H9 (cell line): ENCODE results near the gene DHPS. TPM values are rescaled to one million over a fixed set of nuclear protein-coding genes. Genes with fewer than 3 reads are reported as not detected.

ENCODE experiments used
- DNase-seq: peaks from one replicate; pipeline ENCODE4 v3.0.0-alpha.2; 2017
- H2AFZ ChIP-seq: one replicate; pipeline ENCODE4 v1.6.1; 2013; ENCODE audit warnings: mild to moderate bottlenecking, low read length, control low read depth, moderate library complexity
- H2AK5ac ChIP-seq: 2 replicates; pipeline ENCODE4 v1.6.1; 2013; ENCODE audit warnings: low read length, control low read depth, mixed read lengths; ENCODE audit not compliant: insufficient read length
- H2BK120ac ChIP-seq: one replicate; pipeline ENCODE4 v1.6.1; 2013; ENCODE audit warnings: low read depth, mild to moderate bottlenecking, low read length, control low read depth, inconsistent platforms; ENCODE audit not compliant: poor library complexity, severe bottlenecking
- H2BK12ac ChIP-seq: 2 replicates; pipeline ENCODE4 v1.6.1; 2013; ENCODE audit warnings: low read length, control low read depth, mixed read lengths, low read depth; ENCODE audit not compliant: insufficient read length
- H2BK15ac ChIP-seq: 2 replicates; pipeline ENCODE4 v1.6.1; 2013; ENCODE audit warnings: low read depth, low read length, control low read depth
- H2BK20ac ChIP-seq: one replicate; pipeline ENCODE4 v1.6.1; 2013; ENCODE audit warnings: low read depth, mild to moderate bottlenecking, low read length, control low read depth, inconsistent platforms; ENCODE audit not compliant: poor library complexity, severe bottlenecking
- H2BK5ac ChIP-seq: 2 replicates; pipeline ENCODE4 v1.6.1; 2013; ENCODE audit warnings: low read length, control low read depth, mixed read lengths; ENCODE audit not compliant: insufficient read length
- H3K14ac ChIP-seq: 2 replicates; pipeline ENCODE4 v1.6.1; 2013; ENCODE audit warnings: low read length, control low read depth; ENCODE audit not compliant: insufficient read depth
- H3K18ac ChIP-seq: 2 replicates; pipeline ENCODE4 v1.6.1; 2013; ENCODE audit warnings: low read depth, mild to moderate bottlenecking, mixed read lengths, low read length, control low read depth; ENCODE audit not compliant: insufficient read length
- H3K23ac ChIP-seq: 2 replicates; pipeline ENCODE4 v1.6.1; 2013; ENCODE audit warnings: low read length, control low read depth, mixed read lengths, low read depth; ENCODE audit not compliant: insufficient read length
- H3K23me2 ChIP-seq: 2 replicates; pipeline ENCODE4 v1.6.1; 2013; ENCODE audit warnings: low read depth, mild to moderate bottlenecking, mixed read lengths, low read length, control low read depth; ENCODE audit not compliant: insufficient read length, poor library complexity, severe bottlenecking
- H3K27ac ChIP-seq: 2 replicates; pipeline ENCODE4 v1.5.1; 2013; ENCODE audit warnings: low read length, control low read depth, mixed read lengths, low read depth; ENCODE audit not compliant: insufficient read length
- H3K27me3 ChIP-seq: 2 replicates; pipeline ENCODE4 v1.6.1; 2013; ENCODE audit warnings: low read length, control low read depth, inconsistent platforms; ENCODE audit not compliant: insufficient read depth
- H3K4ac ChIP-seq: 2 replicates; pipeline ENCODE4 v1.6.1; 2013; ENCODE audit warnings: low read depth, mild to moderate bottlenecking, control low read depth, inconsistent platforms, low read length, moderate library complexity
- H3K4me1 ChIP-seq: 2 replicates; pipeline ENCODE4 v1.6.1; 2013; ENCODE audit warnings: low read length, control low read depth, inconsistent platforms; ENCODE audit not compliant: insufficient read depth
- H3K4me2 ChIP-seq: 2 replicates; pipeline ENCODE4 v1.6.1; 2013; ENCODE audit warnings: low read length, control low read depth, mixed read lengths; ENCODE audit not compliant: insufficient read length, insufficient read depth
- H3K56ac ChIP-seq: 2 replicates; pipeline ENCODE4 v1.6.1; 2013; ENCODE audit warnings: low read depth, mild to moderate bottlenecking, mixed read lengths, low read length, control low read depth; ENCODE audit not compliant: insufficient read length
- H3K79me1 ChIP-seq: 2 replicates; pipeline ENCODE4 v1.6.1; 2013; ENCODE audit warnings: low read depth, mild to moderate bottlenecking, moderate library complexity, low read length, control low read depth, inconsistent platforms; ENCODE audit not compliant: insufficient read depth, poor library complexity, severe bottlenecking
- H3K79me2 ChIP-seq: 2 replicates; pipeline ENCODE4 v1.6.1; 2013; ENCODE audit warnings: low read length, control low read depth, inconsistent platforms; ENCODE audit not compliant: insufficient read depth
- H3K9ac ChIP-seq: 2 replicates; pipeline ENCODE4 v1.6.1; 2013; ENCODE audit warnings: low read length, control low read depth, mixed read lengths; ENCODE audit not compliant: insufficient read length; ENCODE audit errors: extremely low read depth
- H3K9me3 ChIP-seq: one replicate; pipeline ENCODE4 v1.6.1; 2013; ENCODE audit warnings: low read depth, low read length, inconsistent platforms; ENCODE audit not compliant: control insufficient read depth
- H3T11ph ChIP-seq: one replicate; pipeline ENCODE4 v1.6.1; 2013; ENCODE audit warnings: mild to moderate bottlenecking, low read length, control low read depth, inconsistent platforms
- H4K20me1 ChIP-seq: one replicate; pipeline ENCODE4 v1.6.1; 2013; ENCODE audit not compliant: control insufficient read depth, insufficient read length, insufficient read depth
- H4K5ac ChIP-seq: 2 replicates; pipeline ENCODE4 v1.6.1; 2013; ENCODE audit warnings: low read depth, mild to moderate bottlenecking, mixed read lengths, low read length, control low read depth; ENCODE audit not compliant: insufficient read length
- H4K8ac ChIP-seq: replicated peaks from 2 replicates; pipeline ENCODE4 v1.6.1; 2013; ENCODE audit warnings: low read length, control low read depth, mixed read lengths, low read depth; ENCODE audit not compliant: insufficient read length
- H4K91ac ChIP-seq: 2 replicates; pipeline ENCODE4 v1.6.1; 2013; ENCODE audit warnings: low read depth, mild to moderate bottlenecking, moderate library complexity, mixed read lengths, low read length, control low read depth; ENCODE audit not compliant: insufficient read length
- H3K27ac Mint-ChIP-seq, 3 experiments: 2 replicates in 2 of 3; 3 replicates in 1 of 3; pipeline ENCODE4 v1.8.0; 2020 to 2021; ENCODE audit warnings: mixed read lengths in 3 of 3, mild to moderate bottlenecking in 1 of 3, moderate library complexity in 1 of 3
- H3K27me3 Mint-ChIP-seq: 2 replicates; pipeline ENCODE4 v1.8.0; 2021; ENCODE audit warnings: low read depth, mild to moderate bottlenecking, moderate library complexity, mixed read lengths
- H3K36me3 Mint-ChIP-seq, 3 experiments: 2 replicates in 2 of 3; 3 replicates in 1 of 3; pipeline ENCODE4 v1.8.0; 2020 to 2021; ENCODE audit warnings: low read depth in 3 of 3, mixed read lengths in 3 of 3; ENCODE audit not compliant: insufficient read depth in 1 of 3
- H3K4me1 Mint-ChIP-seq, 2 experiments: 2 replicates each; pipeline ENCODE4 v1.8.0; 2020; ENCODE audit warnings: mixed read lengths in 2 of 2
- H3K4me3 Mint-ChIP-seq, 2 experiments: 2 replicates in 1 of 2; 3 replicates in 1 of 2; pipeline ENCODE4 v1.8.0; 2020 to 2021; ENCODE audit warnings: mild to moderate bottlenecking in 2 of 2, mixed read lengths in 2 of 2, moderate library complexity in 1 of 2
- H3K9me3 Mint-ChIP-seq, 2 experiments: 2 replicates in 1 of 2; 3 replicates in 1 of 2; pipeline ENCODE4 v1.8.0; 2020; ENCODE audit warnings: mild to moderate bottlenecking in 2 of 2, mixed read lengths in 2 of 2, moderate library complexity in 1 of 2
- CTCF ChIP-seq: fragments of 200-600 bp; sonication (generic); conservative IDR thresholded peaks from 3 replicates; pipeline ENCODE4 v1.8.0; 2021; ENCODE audit warnings: antibody characterized with exemption, mild to moderate bottlenecking
- WGBS: extraction: QIAGEN DNeasy Blood & Tissue Kit; methylation state at CpG from one replicate; pipeline ENCODE4 v1.1.7; 2013; ENCODE audit warnings: missing lambda C conversion rate, low lambda C conversion rate, mixed read lengths; ENCODE audit not compliant: insufficient read length; ENCODE audit errors: extremely low coverage; 5-methylcytosine and 5-hydroxymethylcytosine counted together
- total RNA-seq: library from RNA; stranded (reverse); gene quantifications from 2 replicates; pipeline ENCODE4 v1.2.1, GENCODE V29; 2021

The DHPS gene
- total RNA-seq, 1 experiment from 2014 or later: 94.9 TPM

GRCh38 chr19:12720296-12720695, 38.6 kb upstream of the DHPS start:
- WGBS: no CpG with 5 or more reads among the region's 10 CpGs
- H3K23ac ChIP-seq: no peak overlapping the region
- H4K5ac ChIP-seq: no peak overlapping the region
- no peak overlapping the region for H3T11ph ChIP-seq
- peak overlapping the region; percentile 19 for H3K4me2 ChIP-seq
- no peak overlapping the region for H2BK5ac ChIP-seq
- no peak overlapping the region for H3K56ac ChIP-seq
- H4K8ac ChIP-seq: no peak overlapping the region
- no peaks in the 10 kb centered on the region for H3K9me3 Mint-ChIP-seq
- no peak overlapping the region for H2BK120ac ChIP-seq
- H3K4me1 ChIP-seq: no peaks in the 10 kb centered on the region
- no peak overlapping the region for H2AFZ ChIP-seq
- H3K9me3 ChIP-seq: no peaks in the 10 kb centered on the region
- H2BK20ac ChIP-seq: no peak overlapping the region
- H2AK5ac ChIP-seq: no peak overlapping the region
- peaks cover 10% of the 10 kb centered on the region for H3K79me1 ChIP-seq
- H3K14ac ChIP-seq: no peak overlapping the region
- no peak for DNase-seq
- no peaks in the 10 kb centered on the region for H3K27me3 ChIP-seq
- H3K9ac ChIP-seq: no peak overlapping the region
- H3K4me1 Mint-ChIP-seq: peaks cover 15 to 18% of the 10 kb centered on the region in 2 experiments
- H2BK15ac ChIP-seq: no peak overlapping the region
- H3K18ac ChIP-seq: no peak overlapping the region
- H3K4ac ChIP-seq: no peak overlapping the region
- peaks cover 40 to 54% (median 41%) of the 10 kb centered on the region in 3 experiments; a peak in 6 of 7 replicates for H3K36me3 Mint-ChIP-seq
- H3K23me2 ChIP-seq: peaks cover 22% of the 10 kb centered on the region
- no peaks in the 10 kb centered on the region for H4K20me1 ChIP-seq
- peak overlapping the region in 1 of 3 experiments; percentile 76; a peak in 3 of 7 replicates for H3K27ac Mint-ChIP-seq
- peak overlapping the region; percentile 75 to 97 for H3K4me3 Mint-ChIP-seq
- H3K79me2 ChIP-seq: peaks cover 26% of the 10 kb centered on the region; the same call in 1 of the 2 replicates
- no peak overlapping the region for H4K91ac ChIP-seq
- no peaks in the 10 kb centered on the region for H3K27me3 Mint-ChIP-seq
- TF ChIP-seq CTCF: no peak
- no peak overlapping the region for H2BK12ac ChIP-seq
- H3K27ac ChIP-seq: no peak overlapping the region
